SK-N-SH (cell line): ENCODE measurements around the gene LY6G5C.

Experiments
- CHD2 ChIP-seq: fragments of 150-350 bp; IDR thresholded peaks from 2 replicates; pipeline ENCODE4 v1.6.1; 2018; ENCODE audit warnings: low read length; ENCODE audit not compliant: partially characterized antibody
- EZH2phosphoT487 ChIP-seq: fragments of 200-600 bp; sonication (generic); IDR thresholded peaks from 2 replicates; pipeline ENCODE4 v1.6.1; 2017; ENCODE audit warnings: low read depth, mixed run types, mild to moderate bottlenecking, antibody characterized with exemption, moderate library complexity, borderline replicate concordance
- JUND ChIP-seq: IDR thresholded peaks from 2 replicates; pipeline ENCODE4 v1.4.0; 2012
- MEF2A ChIP-seq: IDR thresholded peaks from 2 replicates; pipeline ENCODE4 v1.4.0; 2012; ENCODE audit warnings: low read depth, borderline replicate concordance
- RAD21 ChIP-seq: IDR thresholded peaks from 2 replicates; pipeline ENCODE4 v1.6.1; 2012; ENCODE audit warnings: mild to moderate bottlenecking, low read length
- REST ChIP-seq: IDR thresholded peaks from 2 replicates; pipeline ENCODE4 v1.6.1; 2012; ENCODE audit warnings: mild to moderate bottlenecking, low read depth, low read length, moderate library complexity
- RFX5 ChIP-seq: IDR thresholded peaks from 2 replicates; pipeline ENCODE4 v1.6.1; 2012; ENCODE audit warnings: mild to moderate bottlenecking, improper control_type of control experiment, low read length
- SMC3 ChIP-seq: IDR thresholded peaks from 2 replicates; pipeline ENCODE4 v1.6.1; 2012; ENCODE audit warnings: low read depth, low read length, improper control_type of control experiment
- TF ChIP-seq, protein P1 (sequence below): IDR thresholded peaks from 2 replicates; pipeline ENCODE4 v1.4.0; 2012; ENCODE audit warnings: low read depth
- TF ChIP-seq, protein P2 (sequence below): fragments of 200-600 bp; sonication (generic); IDR thresholded peaks from 2 replicates; pipeline ENCODE4 v1.6.1; 2017; ENCODE audit warnings: antibody characterized with exemption, mild to moderate bottlenecking, moderate library complexity

DNA sequence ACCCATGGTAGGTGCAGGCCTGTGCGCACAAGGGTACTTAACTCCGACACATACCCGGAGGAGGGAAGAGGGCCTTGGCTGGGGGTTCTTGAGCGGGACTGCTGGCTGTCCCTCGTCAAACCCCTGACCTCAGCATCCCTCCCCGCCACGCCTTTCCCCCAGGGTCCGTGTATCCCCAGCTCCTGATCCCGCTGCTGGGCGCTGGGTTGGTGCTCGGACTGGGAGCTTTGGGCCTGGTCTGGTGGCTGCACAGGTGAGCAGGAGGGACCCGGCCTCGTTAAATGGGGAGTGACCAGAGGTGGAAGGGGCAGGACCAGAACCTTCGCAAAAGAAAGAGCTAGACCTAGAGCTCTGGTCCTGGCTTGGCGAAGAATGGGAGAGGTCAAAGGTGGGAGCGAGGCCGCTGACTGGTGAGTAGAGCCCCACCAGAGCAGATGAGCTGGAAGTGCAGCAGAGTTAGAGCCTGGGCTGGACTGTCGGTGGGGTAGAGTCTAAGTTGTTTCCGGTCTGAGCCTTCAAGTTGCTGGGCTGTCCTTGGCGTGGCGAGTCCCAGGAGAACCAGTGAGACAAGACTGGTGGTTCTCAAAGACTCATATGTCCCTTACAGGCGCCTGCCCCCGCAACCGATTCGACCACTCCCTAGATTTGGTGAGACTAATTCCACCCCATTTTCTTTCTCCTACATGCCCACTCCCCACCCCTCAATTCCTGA, 43.3 kb upstream of the LY6G5C start:
- TF ChIP-seq, protein P1, sequence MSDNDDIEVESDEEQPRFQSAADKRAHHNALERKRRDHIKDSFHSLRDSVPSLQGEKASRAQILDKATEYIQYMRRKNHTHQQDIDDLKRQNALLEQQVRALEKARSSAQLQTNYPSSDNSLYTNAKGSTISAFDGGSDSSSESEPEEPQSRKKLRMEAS, result no peak
- TF ChIP-seq, protein P2, sequence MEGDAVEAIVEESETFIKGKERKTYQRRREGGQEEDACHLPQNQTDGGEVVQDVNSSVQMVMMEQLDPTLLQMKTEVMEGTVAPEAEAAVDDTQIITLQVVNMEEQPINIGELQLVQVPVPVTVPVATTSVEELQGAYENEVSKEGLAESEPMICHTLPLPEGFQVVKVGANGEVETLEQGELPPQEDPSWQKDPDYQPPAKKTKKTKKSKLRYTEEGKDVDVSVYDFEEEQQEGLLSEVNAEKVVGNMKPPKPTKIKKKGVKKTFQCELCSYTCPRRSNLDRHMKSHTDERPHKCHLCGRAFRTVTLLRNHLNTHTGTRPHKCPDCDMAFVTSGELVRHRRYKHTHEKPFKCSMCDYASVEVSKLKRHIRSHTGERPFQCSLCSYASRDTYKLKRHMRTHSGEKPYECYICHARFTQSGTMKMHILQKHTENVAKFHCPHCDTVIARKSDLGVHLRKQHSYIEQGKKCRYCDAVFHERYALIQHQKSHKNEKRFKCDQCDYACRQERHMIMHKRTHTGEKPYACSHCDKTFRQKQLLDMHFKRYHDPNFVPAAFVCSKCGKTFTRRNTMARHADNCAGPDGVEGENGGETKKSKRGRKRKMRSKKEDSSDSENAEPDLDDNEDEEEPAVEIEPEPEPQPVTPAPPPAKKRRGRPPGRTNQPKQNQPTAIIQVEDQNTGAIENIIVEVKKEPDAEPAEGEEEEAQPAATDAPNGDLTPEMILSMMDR, result no peak
- no peak for TF ChIP-seq SMC3
- TF ChIP-seq RFX5, result no peak
- no peak for TF ChIP-seq REST
- no peak for TF ChIP-seq MEF2A
- no peak for TF ChIP-seq JUND
- no peak for TF ChIP-seq EZH2phosphoT487
- no peak for TF ChIP-seq RAD21
- TF ChIP-seq CHD2, result no peak
